NCI-H226 (cell line): ENCODE results near the gene ITGB2.

Source experiments
- DNase-seq: peaks from one replicate; pipeline ENCODE4 v3.0.0-alpha.2; 2015

ITGB2 gene

GRCh38 chr21:44862869-44863685 lies 57.6 kb downstream of the ITGB2 start:
- DNase-seq: no peak

GRCh38 chr21:44858791-44859190 lies 61.9 kb downstream of the ITGB2 start:
- peak; percentile 0 for DNase-seq

- DNase-seq: no peak
Measured at GRCh38 chr21:44858291-44858690, 62.4 kb downstream of the ITGB2 start.

GRCh38 chr21:44857127-44857892 lies 63.4 kb downstream of the ITGB2 start:
- DNase-seq: peak; percentile 0

GRCh38 chr21:44856131-44856530 lies 64.6 kb downstream of the ITGB2 start:
- no peak for DNase-seq

- no peak for DNase-seq
Measured at GRCh38 chr21:44855572-44855971, 65.1 kb downstream of the ITGB2 start.

- DNase-seq: peak; percentile 0
Measured at GRCh38 chr21:44854664-44855446, 65.8 kb downstream of the ITGB2 start.

- DNase-seq: peak; percentile 0
Measured at GRCh38 chr21:44854391-44854663, 66.4 kb downstream of the ITGB2 start.

- peak; percentile 0 for DNase-seq
Measured at GRCh38 chr21:44853601-44854390, 66.9 kb downstream of the ITGB2 start.

GRCh38 chr21:44850905-44851657 lies 69.6 kb downstream of the ITGB2 start:
- DNase-seq: no peak

GRCh38 chr21:44850208-44850800 lies 70.4 kb downstream of the ITGB2 start:
- no peak for DNase-seq

- no peak for DNase-seq
Measured at GRCh38 chr21:44849616-44850130, 71.0 kb downstream of the ITGB2 start.

GRCh38 chr21:44848821-44849521 lies 71.7 kb downstream of the ITGB2 start:
- no peak for DNase-seq

GRCh38 chr21:44847261-44848056 lies 73.2 kb downstream of the ITGB2 start:
- no peak for DNase-seq

GRCh38 chr21:44846485-44847260 lies 74.0 kb downstream of the ITGB2 start:
- DNase-seq: no peak

- DNase-seq: no peak
Measured at GRCh38 chr21:44846224-44846484, 74.5 kb downstream of the ITGB2 start.

- peak; percentile 72 for DNase-seq
Measured at GRCh38 chr21:44845418-44846223, 75.1 kb downstream of the ITGB2 start.

GRCh38 chr21:44844256-44844655 lies 76.4 kb downstream of the ITGB2 start:
- DNase-seq: no peak
